H1 (cell line): ENCODE data around the gene TNNT1. TPM values are rescaled to one million over a fixed set of nuclear protein-coding genes. Genes with fewer than 3 reads are reported as not detected.

Experiments
- CTCF ChIA-PET: fragments of 300-600 bp; sonication (Branson Sonifier 250); formaldehyde crosslinking; loops from one replicate; lab custom pipeline; 2021; ENCODE audit not compliant: partially characterized antibody; lab: Charles Lee
- POLR2A ChIA-PET: fragments of 300-600 bp; sonication (Branson Sonifier 250); formaldehyde crosslinking; loops from one replicate; lab custom pipeline; 2021; ENCODE audit warnings: inconsistent platforms; ENCODE audit not compliant: partially characterized antibody; lab: Charles Lee
- DNase-seq, 2 experiments: peaks; one replicate each; pipeline versions ENCODE4 v3.0.0 to v3.0.0-alpha.2; 2010 to 2022; ENCODE audit warnings: low spot score in 2 of 2, low read depth in 1 of 2, mixed read lengths in 1 of 2
- FAIRE-seq: peaks from 2 replicates; lab custom pipeline; 2011; peaks lifted over from hg19 to GRCh38; lab: Jason Lieb, UNC
- H2AFZ ChIP-seq: 2 replicates; pipeline ENCODE4 v1.8.1; 2012; ENCODE audit warnings: low read length, inconsistent platforms
- H2AK5ac ChIP-seq: 2 replicates; pipeline ENCODE4 v1.6.1; 2013; ENCODE audit warnings: low read depth, low read length
- H2BK120ac ChIP-seq: replicated peaks from 2 replicates; pipeline ENCODE3; 2013; ENCODE audit warnings: low read depth, low read length, inconsistent platforms
- H2BK12ac ChIP-seq: 2 replicates; pipeline ENCODE4 v1.6.1; 2013; ENCODE audit warnings: low read depth, low read length
- H2BK15ac ChIP-seq: 2 replicates; pipeline ENCODE4 v1.6.1; 2013; ENCODE audit warnings: low read length
- H2BK20ac ChIP-seq: 2 replicates; pipeline ENCODE4 v1.6.1; 2013; ENCODE audit warnings: low read length
- H2BK5ac ChIP-seq: 2 replicates; pipeline ENCODE4 v1.6.1; 2013; ENCODE audit warnings: low read depth, low read length
- H3K14ac ChIP-seq: 2 replicates; pipeline ENCODE4 v1.6.1; 2013; ENCODE audit warnings: inconsistent platforms; ENCODE audit not compliant: insufficient read length
- H3K18ac ChIP-seq: 2 replicates; pipeline ENCODE4 v1.6.1; 2013; ENCODE audit warnings: low read length; ENCODE audit errors: extremely low read depth
- H3K23ac ChIP-seq: 2 replicates; pipeline ENCODE4 v1.6.1; 2013; ENCODE audit warnings: inconsistent platforms; ENCODE audit not compliant: insufficient read length
- H3K23me2 ChIP-seq: 2 replicates; pipeline ENCODE4 v1.6.1; 2013; ENCODE audit warnings: low read depth, low read length
- H3K27ac ChIP-seq: 2 replicates; pipeline ENCODE4 v1.6.1; 2011; ENCODE audit warnings: low read depth, low read length, inconsistent platforms
- H3K27me3 ChIP-seq, 4 experiments: replicated peaks in 1 of 4; 1 replicate in 1 of 4; 2 replicates in 3 of 4; pipeline versions ENCODE4 v1.6.1 to v1.8.1; 2011 to 2013; ENCODE audit warnings: low read length in 3 of 4, mild to moderate bottlenecking in 3 of 4, inconsistent platforms in 2 of 4, mixed read lengths in 2 of 4, moderate library complexity in 1 of 4; ENCODE audit not compliant: control insufficient read depth in 3 of 4, insufficient read depth in 3 of 4; ENCODE audit errors: extremely low read depth in 1 of 4
- H3K36me3 ChIP-seq, 4 experiments: 2 replicates each; pipeline versions ENCODE4 v1.6.1 to v1.8.1; 2011 to 2013; ENCODE audit warnings: mild to moderate bottlenecking in 4 of 4, low read length in 3 of 4, moderate library complexity in 2 of 4, control low read depth in 1 of 4, inconsistent platforms in 1 of 4; ENCODE audit not compliant: insufficient read depth in 4 of 4, control insufficient read depth in 2 of 4
- H3K4ac ChIP-seq: replicated peaks from 2 replicates; pipeline ENCODE3; 2013; ENCODE audit warnings: low read length, low read depth, mixed read lengths, inconsistent platforms; ENCODE audit not compliant: insufficient read length
- H3K4me1 ChIP-seq, 4 experiments: replicated peaks in 1 of 4; 1 replicate in 1 of 4; 2 replicates in 3 of 4; pipeline versions ENCODE4 v1.6.1 to v1.8.1; 2011 to 2013; ENCODE audit warnings: low read length in 3 of 4, inconsistent platforms in 2 of 4, mixed read lengths in 1 of 4; ENCODE audit not compliant: insufficient read depth in 4 of 4, control insufficient read depth in 3 of 4
- H3K4me2 ChIP-seq, 2 experiments: 2 replicates each; pipeline versions ENCODE4 v1.6.1 to v1.8.1; 2011 to 2013; ENCODE audit warnings: low read depth in 2 of 2, low read length in 2 of 2, control low read depth in 1 of 2, inconsistent platforms in 1 of 2, mild to moderate bottlenecking in 1 of 2; ENCODE audit not compliant: insufficient read depth in 1 of 2
- H3K4me3 ChIP-seq, 4 experiments: fragments of 200-600, 300-600 bp in 1 of 4; sonication (generic), shearing (Covaris generic), sonication (Bioruptor Twin) in 1 of 4; 2 replicates each; pipeline versions ENCODE4 v1.5.1 to v1.8.1; 2011 to 2016; ENCODE audit warnings: low read length in 4 of 4, low read depth in 3 of 4, control low read depth in 2 of 4, inconsistent platforms in 2 of 4, mild to moderate bottlenecking in 2 of 4, mixed read lengths in 1 of 4, moderate library complexity in 1 of 4; ENCODE audit not compliant: insufficient read depth in 2 of 4; ENCODE audit errors: extremely low read depth in 1 of 4
- H3K56ac ChIP-seq: replicated peaks from 2 replicates; pipeline ENCODE3; 2013; ENCODE audit warnings: low read depth, mild to moderate bottlenecking, mixed read lengths, low read length, inconsistent platforms; ENCODE audit not compliant: insufficient read length
- H3K79me1 ChIP-seq: 2 replicates; pipeline ENCODE4 v1.6.1; 2013; ENCODE audit warnings: low read depth, low read length, control low read depth
- H3K79me2 ChIP-seq, 2 experiments: 2 replicates each; pipeline versions ENCODE4 v1.6.1 to v1.8.1; 2012 to 2013; ENCODE audit warnings: low read length in 2 of 2, mild to moderate bottlenecking in 2 of 2, inconsistent platforms in 1 of 2; ENCODE audit not compliant: insufficient read depth in 2 of 2, control insufficient read depth in 1 of 2
- H3K9ac ChIP-seq, 4 experiments: replicated peaks in 1 of 4; 1 replicate in 1 of 4; 2 replicates in 3 of 4; pipeline versions ENCODE4 v1.6.1 to v1.8.1; 2011 to 2013; ENCODE audit warnings: low read depth in 3 of 4, low read length in 3 of 4, control low read depth in 2 of 4, mild to moderate bottlenecking in 2 of 4, moderate library complexity in 2 of 4, inconsistent platforms in 1 of 4; ENCODE audit errors: extremely low read depth in 1 of 4
- H3K9me3 ChIP-seq, 2 experiments: 2 replicates each; pipeline versions ENCODE4 v1.6.1 to v1.8.1; 2012 to 2013; ENCODE audit warnings: mild to moderate bottlenecking in 2 of 2, moderate library complexity in 2 of 2, control low read depth in 1 of 2, inconsistent platforms in 1 of 2, low read depth in 1 of 2, low read length in 1 of 2, mixed read lengths in 1 of 2; ENCODE audit not compliant: insufficient read depth in 2 of 2
- H4K20me1 ChIP-seq, 2 experiments: replicated peaks in 1 of 2; 2 replicates each; pipeline versions ENCODE3 to v1.8.1; 2011 to 2013; ENCODE audit warnings: inconsistent platforms in 2 of 2, low read length in 2 of 2, mild to moderate bottlenecking in 1 of 2; ENCODE audit not compliant: insufficient read depth in 2 of 2, control insufficient read depth in 1 of 2
- H4K5ac ChIP-seq: 2 replicates; pipeline ENCODE4 v1.6.1; 2013; ENCODE audit warnings: low read length, low read depth, mixed read lengths, inconsistent platforms; ENCODE audit not compliant: insufficient read length
- H4K8ac ChIP-seq: 2 replicates; pipeline ENCODE4 v1.8.0; 2013; ENCODE audit warnings: mild to moderate bottlenecking, moderate library complexity, low read length, inconsistent platforms; ENCODE audit not compliant: insufficient read depth; ENCODE audit errors: extremely low read depth
- H4K91ac ChIP-seq: replicated peaks from 2 replicates; pipeline ENCODE3; 2013; ENCODE audit warnings: low read length, mixed read lengths, inconsistent platforms; ENCODE audit not compliant: insufficient read length
- CEBPB ChIP-seq: IDR thresholded peaks from 2 replicates; pipeline ENCODE4 v1.6.1; 2012; ENCODE audit warnings: low read depth, low read length
- CHD1 ChIP-seq: IDR thresholded peaks from 2 replicates; pipeline ENCODE4 v1.6.1; 2012; ENCODE audit warnings: low read depth, low read length, improper control_type of control experiment
- EGR1 ChIP-seq: IDR thresholded peaks from 2 replicates; pipeline ENCODE4 v1.6.1; 2011; ENCODE audit warnings: low read depth, low read length, borderline replicate concordance
- FOSL1 ChIP-seq: IDR thresholded peaks from 2 replicates; pipeline ENCODE4 v1.6.1; 2011; ENCODE audit warnings: mild to moderate bottlenecking, low read depth, low read length, moderate library complexity; ENCODE audit not compliant: insufficient read depth
- RAD21 ChIP-seq, 2 experiments: IDR thresholded peaks in 1 of 2; conservative IDR thresholded peaks in 1 of 2; 2 replicates each; pipeline ENCODE4 v1.6.1; 2011; ENCODE audit warnings: low read depth in 2 of 2, low read length in 2 of 2, improper control_type of control experiment in 1 of 2, inconsistent platforms in 1 of 2, mild to moderate bottlenecking in 1 of 2, moderate library complexity in 1 of 2
- SP1 ChIP-seq: IDR thresholded peaks from 2 replicates; pipeline ENCODE4 v1.6.1; 2011; ENCODE audit warnings: low read depth, low read length
- TAF7 ChIP-seq: optimal IDR thresholded peaks from 2 replicates; pipeline ENCODE3; 2011; ENCODE audit warnings: low read depth, mild to moderate bottlenecking, inconsistent platforms, low read length, moderate library complexity, borderline replicate concordance
- TEAD4 ChIP-seq: IDR thresholded peaks from 2 replicates; pipeline ENCODE4 v1.6.1; 2012; ENCODE audit warnings: low read depth, low read length, inconsistent platforms, mixed read lengths
- WGBS, 2 experiments: shearing (Covaris generic) in 1 of 2; methylation state at CpG; one replicate each; pipeline versions ENCODE4 v1.1.6 to v1.1.7; 2013 to 2015; ENCODE audit warnings: low lambda C conversion rate in 2 of 2, mixed read lengths in 2 of 2, inconsistent platforms in 1 of 2, low coverage in 1 of 2, missing lambda C conversion rate in 1 of 2; ENCODE audit not compliant: insufficient replicate concordance in 2 of 2, insufficient coverage in 1 of 2, insufficient read length in 1 of 2; ENCODE audit errors: extremely low coverage in 1 of 2, missing lambda C conversion rate in 1 of 2; 5-methylcytosine and 5-hydroxymethylcytosine counted together
- polyA plus RNA-seq, 7 experiments: library from polyadenylated mRNA; depleted of rRNA in 3 of 7; stranded (reverse) in 5 of 7; unstranded in 2 of 7; fragments of >200 nt in 5 of 7; fragments of 200-250 nt in 2 of 7; gene quantifications; 1 replicate in 5 of 7; 2 replicates in 1 of 7; 4 replicates in 1 of 7; pipeline versions ENCODE4 v1.2.1 to v1.2.3, GENCODE V29; 2011 to 2013; ENCODE audit warnings: missing spikeins in 2 of 7, mixed read lengths in 2 of 7
- total RNA-seq: library from RNA; stranded (reverse); fragmentation: NEBNext Ultra II Directional; extraction: Animal tissue kit (Norgen Biotek cat#: 25700); gene quantifications from 2 replicates; pipeline ENCODE4 v1.2.1, GENCODE V29; 2021
- TF ChIP-seq, protein P1 (sequence below): IDR thresholded peaks from 2 replicates; pipeline ENCODE4 v1.6.1; 2011; ENCODE audit warnings: low read length, improper control_type of control experiment

TNNT1 gene
- total and polyA plus RNA-seq, 2 of the 8 experiments (the other 6 are each of a cell fraction or from before 2014, with no cell fraction given), result 69.6 to 107 TPM

DNA sequence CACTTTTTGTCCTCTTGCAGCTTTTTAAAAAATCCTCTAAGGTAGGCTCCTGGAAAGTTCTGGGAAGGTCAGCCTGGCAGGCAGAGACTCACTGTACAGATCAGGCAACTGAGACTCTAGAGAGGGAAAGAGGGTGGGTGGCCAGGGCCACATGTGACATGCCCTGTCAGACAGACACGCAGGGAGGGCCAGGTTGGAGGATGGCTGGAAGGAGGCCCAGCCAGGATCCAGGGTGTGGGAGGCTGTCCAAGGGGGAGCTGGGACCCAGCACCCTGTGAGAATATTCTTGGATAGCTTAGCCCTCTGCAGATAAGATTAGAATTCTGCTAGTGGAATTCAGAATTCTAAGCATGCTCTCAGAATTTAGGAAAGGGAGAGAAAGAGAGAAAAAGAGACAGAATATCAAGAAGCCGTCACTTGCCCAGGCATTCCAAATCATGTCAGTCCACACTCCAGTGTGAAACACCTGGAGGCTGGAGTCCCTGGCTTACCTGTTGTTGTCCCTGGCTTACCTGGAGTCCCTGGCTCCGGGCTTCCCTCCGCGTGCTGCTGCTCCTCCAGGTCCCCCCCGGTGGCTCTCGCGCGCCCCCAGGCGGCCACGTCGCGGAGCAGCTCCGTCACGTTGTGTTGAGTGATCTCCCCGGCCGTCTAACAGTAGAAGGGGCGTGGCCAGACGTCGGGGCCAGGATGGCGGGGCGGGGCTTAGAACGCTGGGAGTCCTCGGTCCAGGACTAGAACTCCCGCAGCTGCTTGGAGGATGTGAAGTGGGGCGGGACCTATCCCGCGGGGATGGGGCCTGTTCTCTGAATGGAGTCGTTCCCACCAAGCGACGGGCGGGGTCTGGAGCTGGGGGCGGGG lies 11.4 kb upstream of the TNNT1 start:
- no peak overlapping the region for H3K23ac ChIP-seq
- no peak overlapping the region for H2BK5ac ChIP-seq
- peak overlapping the region; percentile 48 for H3K18ac ChIP-seq
- H4K8ac ChIP-seq, result no peak overlapping the region
- peak overlapping the region in 1 of 4 experiments; percentile 65; a peak in 2 of 8 replicates for H3K4me3 ChIP-seq
- H3K9ac ChIP-seq, result no peak overlapping the region
- H3K36me3 ChIP-seq, result no peaks in the 10 kb centered on the region
- H3K9me3 ChIP-seq, result no peaks in the 10 kb centered on the region
- H4K20me1 ChIP-seq, result peaks cover 0 to 1% of the 10 kb centered on the region in 2 experiments
- H2AK5ac ChIP-seq, result no peak overlapping the region
- FAIRE-seq (no peak), DNase-seq (peak; percentile 96 to 100)
- H2AFZ ChIP-seq, result no peak overlapping the region
- ChIA-PET CTCF (interaction anchor here (0.5 to 5.3 kb wide), 39 partner anchors 9 to 712 kb away, joined by 3 to 118 read pairs (median 4); partner anchors contain the start of genes LENG8, SYT5 and TNNT1), POLR2A (interaction anchor here (0.7 to 2.7 kb wide), 12 partner anchors 9 to 697 kb away, joined by 3 to 16 read pairs (median 4); partner anchors contain the start of genes LENG9 and UBE2S)
- no peak overlapping the region for H4K5ac ChIP-seq
- no peak overlapping the region for H3K14ac ChIP-seq
- no peak overlapping the region for H2BK20ac ChIP-seq
- H2BK12ac ChIP-seq, result peak overlapping the region; percentile 92; the same call in 1 of the 2 replicates
- H2BK120ac ChIP-seq, result no peak overlapping the region
- H3K23me2 ChIP-seq, result peaks cover 10% of the 10 kb centered on the region; the same call in 1 of the 2 replicates
- H3K27me3 ChIP-seq, result peaks cover 5 to 16% (median 14%) of the 10 kb centered on the region in 4 experiments; a peak in 6 of 7 replicates
- peaks cover 3 to 25% (median 9%) of the 10 kb centered on the region in 4 experiments for H3K4me1 ChIP-seq
- WGBS, 2 experiments, result 4% methylated on average over 27 of the region's 33 CpGs; no CpG with 5 or more reads in 1 of the 2 experiments
- H2BK15ac ChIP-seq, result peak overlapping the region; percentile 88
- H3K56ac ChIP-seq, result no peak overlapping the region
- H3K79me1 ChIP-seq, result no peaks in the 10 kb centered on the region
- H3K4ac ChIP-seq, result peak overlapping the region; percentile 63
- H4K91ac ChIP-seq, result peak overlapping the region; percentile 66
- 0 out of 4 replicates have a peak overlapping the region, but pooled peaks of 1 of the 2 experiments have one; percentile 41 for H3K4me2 ChIP-seq
- H3K79me2 ChIP-seq, result no peaks in the 10 kb centered on the region
- no peak overlapping the region for H3K27ac ChIP-seq
- TF ChIP-seq CEBPB (no peak), EGR1 (no peak), FOSL1 (no peak), SP1 (peak; percentile 63; the same call in 1 of the 2 replicates), CHD1 (no peak), TEAD4 (0 out of 2 replicates have a peak, but pooled peaks have one; percentile 4), TAF7 (peak; percentile 5), RAD21 (IDR thresholded peaks at IDR 0.05 in 1 of 2, conservative IDR thresholded peaks at IDR 0.05 in 1 of 2; ENCODE audit: low read depth in 2 of 2, low read length in 2 of 2) (peak; percentile 90 to 97)
- TF ChIP-seq, protein P1, sequence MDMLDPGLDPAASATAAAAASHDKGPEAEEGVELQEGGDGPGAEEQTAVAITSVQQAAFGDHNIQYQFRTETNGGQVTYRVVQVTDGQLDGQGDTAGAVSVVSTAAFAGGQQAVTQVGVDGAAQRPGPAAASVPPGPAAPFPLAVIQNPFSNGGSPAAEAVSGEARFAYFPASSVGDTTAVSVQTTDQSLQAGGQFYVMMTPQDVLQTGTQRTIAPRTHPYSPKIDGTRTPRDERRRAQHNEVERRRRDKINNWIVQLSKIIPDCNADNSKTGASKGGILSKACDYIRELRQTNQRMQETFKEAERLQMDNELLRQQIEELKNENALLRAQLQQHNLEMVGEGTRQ, result 0 out of 2 replicates have a peak, but pooled peaks have one; percentile 15
